D721Med (cell line): ENCODE data around the gene SRR.

ENCODE experiments used
- DNase-seq: peaks from one replicate; pipeline ENCODE4 v3.0.0; 2011; ENCODE audit warnings: low spot score; ENCODE audit not compliant: insufficient read length
- FAIRE-seq: peaks from 2 replicates; lab custom pipeline; 2011; peaks lifted over from hg19 to GRCh38; lab: Jason Lieb, UNC
- TF ChIP-seq, protein P1 (sequence below): IDR thresholded peaks from 2 replicates; pipeline ENCODE4 v1.5.1; 2012; ENCODE audit warnings: mild to moderate bottlenecking, control low read depth; ENCODE audit not compliant: insufficient read depth; ENCODE audit errors: missing control alignments

Gene SRR

DNA sequence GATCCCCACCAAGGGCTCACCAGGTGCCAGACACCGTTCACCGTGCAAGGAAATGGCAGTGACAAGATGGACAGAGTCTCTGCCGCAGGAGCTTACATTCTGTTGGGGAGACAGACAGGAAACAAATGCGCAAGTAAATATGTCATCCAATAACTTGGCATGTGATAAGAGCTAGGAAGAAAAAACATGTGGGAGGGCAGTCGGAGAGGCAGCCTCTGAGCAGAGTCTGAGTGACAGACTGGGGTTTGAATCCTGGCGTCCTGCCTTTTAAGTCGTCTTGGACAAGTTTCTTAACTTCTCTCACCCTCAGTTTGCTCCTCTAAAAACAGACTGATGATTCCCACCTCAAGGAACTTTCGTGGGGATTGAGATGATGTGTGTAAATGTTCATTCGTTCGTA, 40.8 kb downstream of the SRR start:
- DNase-seq = no peak
- FAIRE-seq = no peak
- TF ChIP-seq, protein P1, sequence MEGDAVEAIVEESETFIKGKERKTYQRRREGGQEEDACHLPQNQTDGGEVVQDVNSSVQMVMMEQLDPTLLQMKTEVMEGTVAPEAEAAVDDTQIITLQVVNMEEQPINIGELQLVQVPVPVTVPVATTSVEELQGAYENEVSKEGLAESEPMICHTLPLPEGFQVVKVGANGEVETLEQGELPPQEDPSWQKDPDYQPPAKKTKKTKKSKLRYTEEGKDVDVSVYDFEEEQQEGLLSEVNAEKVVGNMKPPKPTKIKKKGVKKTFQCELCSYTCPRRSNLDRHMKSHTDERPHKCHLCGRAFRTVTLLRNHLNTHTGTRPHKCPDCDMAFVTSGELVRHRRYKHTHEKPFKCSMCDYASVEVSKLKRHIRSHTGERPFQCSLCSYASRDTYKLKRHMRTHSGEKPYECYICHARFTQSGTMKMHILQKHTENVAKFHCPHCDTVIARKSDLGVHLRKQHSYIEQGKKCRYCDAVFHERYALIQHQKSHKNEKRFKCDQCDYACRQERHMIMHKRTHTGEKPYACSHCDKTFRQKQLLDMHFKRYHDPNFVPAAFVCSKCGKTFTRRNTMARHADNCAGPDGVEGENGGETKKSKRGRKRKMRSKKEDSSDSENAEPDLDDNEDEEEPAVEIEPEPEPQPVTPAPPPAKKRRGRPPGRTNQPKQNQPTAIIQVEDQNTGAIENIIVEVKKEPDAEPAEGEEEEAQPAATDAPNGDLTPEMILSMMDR = no peak

DNA sequence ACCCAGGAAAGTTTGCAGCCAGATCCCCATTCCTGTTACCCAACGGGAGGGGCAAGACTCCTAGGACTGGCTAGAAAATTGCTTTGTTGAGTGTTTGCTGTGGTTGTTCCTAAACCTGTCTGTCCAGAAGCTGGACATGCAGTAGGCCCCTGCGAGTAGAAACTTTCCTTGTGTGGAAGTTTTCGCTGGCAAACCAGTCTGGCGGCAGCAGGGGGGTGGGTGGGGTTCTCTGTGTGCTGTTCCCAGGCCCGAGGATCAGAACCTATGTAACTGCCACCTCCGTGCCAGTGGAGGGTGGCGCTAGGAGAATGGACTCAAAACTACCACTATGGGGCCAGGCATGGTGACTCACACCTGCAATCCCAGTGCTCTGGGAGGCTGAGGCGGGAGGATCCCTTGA, 42.7 kb downstream of the SRR start:
- TF ChIP-seq, protein P1 = no peak
- DNase-seq (no peak), FAIRE-seq (no peak)

DNA sequence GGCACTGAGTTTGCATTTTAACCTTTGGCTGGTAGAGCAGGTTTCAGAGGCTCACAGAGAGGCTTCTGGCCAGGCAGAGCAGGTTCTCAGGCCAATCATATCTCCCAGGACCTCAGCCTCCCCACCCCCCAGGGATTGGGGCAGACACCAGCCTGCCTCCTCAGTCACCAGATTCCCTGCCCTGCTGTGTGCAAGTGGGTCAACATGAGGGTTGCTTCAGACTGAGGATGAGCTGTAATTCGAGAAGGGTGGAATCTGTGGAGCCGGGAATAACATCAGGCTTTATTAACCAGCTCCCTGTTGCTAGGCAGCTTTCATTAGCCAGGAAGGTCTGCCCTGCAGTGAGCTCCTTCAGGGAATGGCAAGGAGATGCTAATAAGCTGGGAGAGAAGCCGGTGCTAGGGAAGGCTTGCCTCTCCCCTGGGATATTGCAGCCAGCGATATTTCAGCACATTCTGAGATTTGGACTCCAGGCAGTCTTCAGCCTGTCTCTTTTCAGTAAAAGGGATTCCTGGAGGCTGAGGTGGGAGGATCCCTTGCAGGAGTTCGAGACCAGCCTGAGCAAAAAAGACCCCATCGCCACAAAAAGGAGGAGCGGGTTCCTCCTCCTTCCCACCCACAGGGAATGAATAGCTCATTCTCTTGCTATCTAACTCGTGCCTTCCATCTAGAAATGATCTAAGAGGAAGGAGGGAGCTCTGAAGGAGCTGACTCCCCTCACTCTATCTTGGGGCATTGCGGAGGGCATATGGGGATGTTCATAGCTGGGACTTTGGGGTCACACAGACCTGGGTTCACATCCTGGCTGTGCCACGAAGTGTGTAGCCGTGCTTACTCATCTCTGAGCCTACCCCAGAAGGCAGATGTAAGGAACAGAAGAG, 44.3 kb downstream of the SRR start:
- TF ChIP-seq, protein P1 = no peak
- DNase-seq (peak; percentile 80), FAIRE-seq (peak; percentile 94)

DNA sequence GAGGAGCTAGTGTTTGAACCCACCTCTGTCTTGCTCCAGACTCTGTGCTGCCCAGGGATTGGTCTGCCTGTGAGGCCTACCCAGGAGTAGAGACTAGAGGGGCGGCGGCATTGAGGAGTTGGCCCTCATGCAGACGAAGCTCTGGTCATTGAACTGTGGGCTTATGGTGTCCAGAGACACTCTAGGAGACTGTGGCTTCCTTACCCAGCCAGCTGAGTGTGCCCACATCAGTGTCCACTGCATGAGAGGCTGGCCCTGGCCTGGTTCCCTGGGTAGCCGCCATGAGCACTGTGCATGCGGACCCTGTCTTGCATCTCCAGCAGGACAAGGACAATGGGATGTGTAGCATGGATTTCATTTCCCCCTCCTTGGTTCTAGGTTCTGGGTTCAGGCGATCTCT, 47.5 kb downstream of the SRR start:
- DNase-seq = no peak
- FAIRE-seq = no peak
- TF ChIP-seq, protein P1 = no peak

DNA sequence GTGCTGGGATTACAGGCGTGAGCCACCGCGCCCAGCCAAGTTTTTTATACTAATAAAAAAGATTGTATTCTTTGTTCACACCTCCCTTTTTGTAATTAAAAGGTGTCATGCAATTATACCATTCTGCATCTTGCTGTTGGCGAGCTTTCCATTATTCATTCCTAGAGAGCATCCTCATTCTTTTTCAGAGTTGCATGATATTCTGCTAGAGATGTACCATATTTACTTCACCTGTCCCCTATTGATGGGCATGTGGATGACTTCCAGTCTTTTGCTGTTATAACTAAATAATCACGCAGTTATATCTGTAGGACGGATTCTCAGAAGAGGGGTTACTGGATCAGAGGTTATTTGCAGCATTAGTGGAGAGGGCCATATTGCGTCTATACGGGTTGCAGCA, 50.6 kb downstream of the SRR start:
- no peak for DNase-seq
- FAIRE-seq = no peak
- TF ChIP-seq, protein P1 = no peak

DNA sequence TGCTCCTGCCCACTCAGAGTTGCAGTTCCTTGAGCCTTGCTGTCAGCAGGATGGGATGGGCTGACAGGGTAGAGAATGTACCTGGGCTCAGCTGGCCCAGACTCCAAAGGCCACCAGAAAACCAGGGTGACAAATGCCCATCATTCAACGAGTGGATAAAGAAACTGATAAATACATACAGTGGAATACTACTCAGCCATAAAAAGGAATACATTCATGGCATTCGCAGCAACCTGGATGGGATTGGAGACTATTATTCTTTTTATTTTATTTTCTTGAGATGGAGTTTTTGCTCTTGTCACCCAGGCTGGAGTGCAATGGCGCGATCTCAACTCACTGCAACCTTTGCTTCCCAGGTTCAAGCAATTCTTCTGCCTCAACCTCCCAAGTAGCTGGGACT, 53.5 kb downstream of the SRR start:
- TF ChIP-seq, protein P1 = no peak
- no peak for DNase-seq
- no peak for FAIRE-seq

DNA sequence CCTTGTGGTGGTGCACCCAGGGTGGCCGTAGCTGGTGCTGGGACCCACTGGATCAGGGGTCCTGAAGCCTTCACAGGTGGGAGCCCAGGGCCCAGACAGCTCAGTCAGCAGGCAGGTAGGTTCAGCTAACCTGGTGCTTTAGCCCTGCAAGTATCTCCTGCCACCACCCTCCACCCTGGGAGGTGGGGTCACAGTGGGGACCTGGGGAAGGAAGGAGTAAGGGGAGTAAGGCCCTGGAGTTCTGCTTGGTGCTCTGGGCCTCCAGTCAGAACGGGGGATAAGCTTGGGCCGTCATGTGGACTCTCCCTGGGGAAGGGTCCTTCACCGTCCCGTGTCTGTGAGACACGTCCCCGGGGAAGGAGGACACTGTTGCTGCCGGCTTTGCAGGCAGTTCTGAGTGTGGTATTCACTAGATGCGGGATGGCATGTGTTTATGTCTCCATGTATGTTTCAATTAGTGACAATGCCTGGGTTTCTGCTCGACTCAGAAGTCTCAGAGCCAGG, 54.2 kb downstream of the SRR start:
- TF ChIP-seq, protein P1 = no peak
- DNase-seq (no peak), FAIRE-seq (no peak)
